KG1 (cell line): ENCODE data around the gene ITPR1.
"Not testable (repeated sequence)": the region's sequence is repeated elsewhere in the genome, so short reads cannot be mapped to it uniquely, and the experiment has no call there.

Source experiments
- DNase-seq: peaks from one replicate; lab custom pipeline; 2025; lab: John Stamatoyannopoulos, UW

ITPR1 gene

GRCh38 chr3:4571690-4572334, 78.7 kb downstream of the ITPR1 start:
- no peak for DNase-seq

- DNase-seq = no peak
Measured at GRCh38 chr3:4573153-4573552, 80.0 kb downstream of the ITPR1 start.

GRCh38 chr3:4574426-4574965, 81.3 kb downstream of the ITPR1 start:
- no peak for DNase-seq

- DNase-seq = no peak
Measured at GRCh38 chr3:4575381-4575780, 82.2 kb downstream of the ITPR1 start.

GRCh38 chr3:4577721-4578120, 84.6 kb downstream of the ITPR1 start:
- no peak for DNase-seq

- no peak for DNase-seq
Measured at GRCh38 chr3:4580346-4581123, 87.4 kb downstream of the ITPR1 start.

GRCh38 chr3:4581124-4581424, 87.9 kb downstream of the ITPR1 start:
- DNase-seq = no peak

- DNase-seq = no peak
Measured at GRCh38 chr3:4581498-4581897, 88.3 kb downstream of the ITPR1 start.

- no peak for DNase-seq
Measured at GRCh38 chr3:4581920-4582611, 88.9 kb downstream of the ITPR1 start.

- DNase-seq = no peak
Measured at GRCh38 chr3:4582624-4583023, 89.5 kb downstream of the ITPR1 start.

- DNase-seq = no peak
Measured at GRCh38 chr3:4583416-4583815, 90.3 kb downstream of the ITPR1 start.

GRCh38 chr3:4584456-4585249, 91.5 kb downstream of the ITPR1 start:
- peak; percentile 53 for DNase-seq

- no peak for DNase-seq
Measured at GRCh38 chr3:4586381-4586780, 93.2 kb downstream of the ITPR1 start.

- no peak for DNase-seq
Measured at GRCh38 chr3:4587061-4587837, 94.1 kb downstream of the ITPR1 start.

- DNase-seq = no peak
Measured at GRCh38 chr3:4587838-4588105, 94.6 kb downstream of the ITPR1 start.

- DNase-seq = no peak
Measured at GRCh38 chr3:4588466-4588865, 95.3 kb downstream of the ITPR1 start.

- no peak for DNase-seq
Measured at GRCh38 chr3:4589475-4590097, 96.4 kb downstream of the ITPR1 start.

GRCh38 chr3:4590849-4591248, 97.7 kb downstream of the ITPR1 start:
- not testable (repeated sequence) for DNase-seq

GRCh38 chr3:4591669-4592068, 98.5 kb downstream of the ITPR1 start:
- DNase-seq = no peak

GRCh38 chr3:4593014-4593413, 99.9 kb downstream of the ITPR1 start:
- no peak for DNase-seq

- DNase-seq = no peak
Measured at GRCh38 chr3:4595710-4596113, 102.6 kb downstream of the ITPR1 start.
